Measurements from ENCODE around the gene FLYWCH1. TPM values are rescaled to one million over a fixed set of nuclear protein-coding genes. Genes with fewer than 3 reads are reported as not detected.
A peak's percentile ranks its signal among the peaks of the same experiment; 100 is the strongest.

Gene FLYWCH1
- total and polyA plus RNA-seq, 9 of the 15 experiments (the other 6 are each of a cell fraction or from before 2014, with no cell fraction given), result 0.18 to 33.6 (median 11.3) TPM

GRCh38 chr16:2912330-2913199, 834 bp downstream of the FLYWCH1 start (continued):
- TF ChIP-seq ZHX1 (conservative IDR thresholded peaks at IDR 0.05; ENCODE audit: low read length) (no peak), GABPB2 (CRISPR knock-in tag; conservative IDR thresholded peaks at IDR 0.05) (no peak), ZNF740 (CRISPR knock-in tag; IDR thresholded peaks at IDR 0.05) (no peak), ZNF740 (tag; IDR thresholded peaks at IDR 0.05) (no peak), MAFK (IDR thresholded peaks at IDR 0.05; ENCODE audit: low read length) (no peak)

- in situ Hi-C loops (cut with MboI) (loop anchor here (5.0 kb wide), 1 partner anchor 41 kb away; no protein-coding TSS in a partner anchor), intact Hi-C loops (cut with micrococcal nuclease) (no loop called here)
- no peak for DNase-seq (ENCODE audit: extremely low read depth in 1 of 4, low spot score in 3 of 4)
- peaks cover 18 to 38% of the 10 kb centered on the region in 2 experiments for H3K4me1 ChIP-seq (replicated peaks in 1 of 2; ENCODE audit: control insufficient read depth in 2 of 2, insufficient read depth in 2 of 2, low read length in 2 of 2)
- H3K79me2 ChIP-seq (ENCODE audit: control insufficient read depth, insufficient read depth, low read length), result peaks cover 16% of the 10 kb centered on the region
- no peak overlapping the region for H3K4me3 ChIP-seq
- H2AFZ ChIP-seq (ENCODE audit: low read depth, low read length), result no peak overlapping the region
- WGBS (ENCODE audit: insufficient coverage, low coverage, missing lambda C conversion rate), result 92% methylated on average over 7 of the region's 7 CpGs
- H3K9me3 ChIP-seq (replicated peaks; ENCODE audit: control insufficient read depth, insufficient read depth, low read depth, low read length), result no peaks in the 10 kb centered on the region
- no TSS peak for BruUV-seq (replicated peaks)
- H3K9ac ChIP-seq (ENCODE audit: insufficient read depth in 1 of 2, low read depth in 2 of 2, low read length in 2 of 2), result 0 out of 4 replicates have a peak overlapping the region, but pooled peaks of 1 of the 2 experiments have one; percentile 2
- CTCF ChIA-PET (ENCODE audit: low intra/inter-chr PET ratio), result no interaction called here
- H3K4me2 ChIP-seq (ENCODE audit: insufficient read depth, low read length), result no peak overlapping the region; the same call in 1 of the 2 replicates
- peaks cover 21% of the 10 kb centered on the region; the same call in 2 of the 3 replicates for H3K36me3 ChIP-seq (ENCODE audit: control insufficient read depth, insufficient read depth, low read length)
- FAIRE-seq, result no peak
- no peak for ATAC-seq
- no peaks in the 10 kb centered on the region for H4K20me1 ChIP-seq (replicated peaks; ENCODE audit: control insufficient read depth, insufficient read depth, low read length)
- H3K27me3 ChIP-seq (ENCODE audit: control insufficient read depth in 2 of 2, insufficient read depth in 2 of 2, low read length in 2 of 2), result no peaks in the 10 kb centered on the region
- H3K9me1 ChIP-seq (ENCODE audit: control insufficient read depth, insufficient read depth, low read length), result no peaks in the 10 kb centered on the region
- H3K27ac ChIP-seq (ENCODE audit: extremely low read depth, low read depth, low read length), result no peak overlapping the region
- POLR2A ChIA-PET, result interaction anchor here (0.6 kb wide), 2 partner anchors 34 to 35 kb away, joined by 3 to 4 read pairs; no protein-coding TSS in a partner anchor
- no peak for TF ChIP-seq ZNF444 (CRISPR knock-in tag; IDR thresholded peaks at IDR 0.05)
- no peak for TF ChIP-seq KLF16 (IDR thresholded peaks at IDR 0.05)
- no peak for TF ChIP-seq GATAD2B (IDR thresholded peaks at IDR 0.05; ENCODE audit: borderline replicate concordance)
- no peak for TF ChIP-seq ZBTB17 (CRISPR knock-in tag; IDR thresholded peaks at IDR 0.05)
- no peak for TF ChIP-seq POLR3G (IDR thresholded peaks at IDR 0.05; ENCODE audit: extremely low read depth, insufficient read length, insufficient replicate concordance)
- no peak for TF ChIP-seq NFRKB (IDR thresholded peaks at IDR 0.05; ENCODE audit: low read depth)
- no peak for TF ChIP-seq PRPF4 (IDR thresholded peaks at IDR 0.05; ENCODE audit: insufficient read depth, low read depth, low read length, poor library complexity, severe bottlenecking)
- TF ChIP-seq TBL1XR1 (IDR thresholded peaks at IDR 0.05; ENCODE audit: low read length in 2 of 2), result no peak
- no peak for TF ChIP-seq TRIM25 (IDR thresholded peaks at IDR 0.05; ENCODE audit: borderline replicate concordance)
- no peak for TF ChIP-seq SAFB2 (IDR thresholded peaks at IDR 0.05; ENCODE audit: borderline replicate concordance, low read depth, low read length, severe bottlenecking)
These were observed 1.9 kb downstream of the FLYWCH1 start for GRCh38 chr16:2913603-2914002.

Measured in K562 (cell line).